ENCODE results near the gene TMC3. TPM values are rescaled to one million over a fixed set of nuclear protein-coding genes. Genes with fewer than 3 reads are reported as not detected.

TMC3 gene
- total RNA-seq, 1 experiment from 2014 or later, result not detected

DNA sequence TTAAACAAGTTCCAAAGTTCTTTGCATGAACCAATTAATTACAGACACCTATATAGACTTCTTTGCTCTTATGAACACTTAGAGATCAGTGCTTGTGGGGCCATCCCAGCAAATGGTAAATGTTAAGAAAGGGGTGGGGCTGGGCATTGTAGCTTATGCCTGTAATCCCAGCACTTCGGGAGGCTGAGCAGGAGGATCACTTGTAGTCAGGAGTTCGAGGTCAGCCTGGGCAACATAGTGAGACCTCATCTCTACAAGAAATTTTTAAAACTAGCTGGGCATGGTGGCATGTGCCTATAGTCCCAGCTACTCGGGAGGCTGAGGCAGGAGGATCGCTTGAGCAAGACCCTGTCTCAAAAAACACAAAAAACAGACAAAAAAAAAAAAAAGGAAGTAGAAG, 30.6 kb downstream of the TMC3 start:
- TF ChIP-seq, protein P1, sequence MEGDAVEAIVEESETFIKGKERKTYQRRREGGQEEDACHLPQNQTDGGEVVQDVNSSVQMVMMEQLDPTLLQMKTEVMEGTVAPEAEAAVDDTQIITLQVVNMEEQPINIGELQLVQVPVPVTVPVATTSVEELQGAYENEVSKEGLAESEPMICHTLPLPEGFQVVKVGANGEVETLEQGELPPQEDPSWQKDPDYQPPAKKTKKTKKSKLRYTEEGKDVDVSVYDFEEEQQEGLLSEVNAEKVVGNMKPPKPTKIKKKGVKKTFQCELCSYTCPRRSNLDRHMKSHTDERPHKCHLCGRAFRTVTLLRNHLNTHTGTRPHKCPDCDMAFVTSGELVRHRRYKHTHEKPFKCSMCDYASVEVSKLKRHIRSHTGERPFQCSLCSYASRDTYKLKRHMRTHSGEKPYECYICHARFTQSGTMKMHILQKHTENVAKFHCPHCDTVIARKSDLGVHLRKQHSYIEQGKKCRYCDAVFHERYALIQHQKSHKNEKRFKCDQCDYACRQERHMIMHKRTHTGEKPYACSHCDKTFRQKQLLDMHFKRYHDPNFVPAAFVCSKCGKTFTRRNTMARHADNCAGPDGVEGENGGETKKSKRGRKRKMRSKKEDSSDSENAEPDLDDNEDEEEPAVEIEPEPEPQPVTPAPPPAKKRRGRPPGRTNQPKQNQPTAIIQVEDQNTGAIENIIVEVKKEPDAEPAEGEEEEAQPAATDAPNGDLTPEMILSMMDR (IDR thresholded peaks at IDR 0.05; ENCODE audit: unreplicated experiment), result no peak
- no peak for DNase-seq
- peaks cover 78% of the 10 kb centered on the region for H3K27me3 Mint-ChIP-seq (ENCODE audit: unreplicated experiment)
- no peaks in the 10 kb centered on the region for H3K36me3 Mint-ChIP-seq (ENCODE audit: insufficient read depth, unreplicated experiment)
- no peak overlapping the region for H3K27ac Mint-ChIP-seq (ENCODE audit: unreplicated experiment)
- H3K4me3 Mint-ChIP-seq (ENCODE audit: low read depth, unreplicated experiment), result no peak overlapping the region
- peaks cover 4% of the 10 kb centered on the region for H3K9me3 Mint-ChIP-seq (ENCODE audit: low read depth, unreplicated experiment)
- CTCF ChIA-PET, result no interaction called here
- intact Hi-C loops (cut with micrococcal nuclease; ENCODE audit: unreplicated experiment), result no loop called here
- BruUV-seq (replicated peaks), result no TSS peak
- no peaks in the 10 kb centered on the region for H3K4me1 Mint-ChIP-seq (ENCODE audit: low read depth, unreplicated experiment)

DNA sequence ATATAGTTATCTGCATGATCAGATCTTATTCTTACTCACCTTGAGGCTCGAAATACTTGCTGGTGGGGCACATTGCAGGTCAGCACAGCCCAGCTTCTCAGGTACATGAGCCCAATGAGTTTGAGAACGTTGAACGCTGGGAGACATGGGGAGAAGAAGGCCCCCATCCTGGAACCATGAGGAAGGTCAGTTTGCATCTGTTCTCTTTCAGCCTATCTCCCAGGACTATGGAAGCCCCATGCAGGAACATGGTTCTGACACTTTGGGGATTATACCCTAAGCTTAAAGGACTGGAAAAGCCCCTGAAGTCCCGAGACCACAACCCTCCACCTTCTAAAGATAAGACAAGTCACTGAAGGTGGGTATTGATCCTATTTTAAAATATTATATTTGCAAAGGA, 32.7 kb downstream of the TMC3 start:
- CTCF ChIA-PET, result no interaction called here
- no peaks in the 10 kb centered on the region for H3K36me3 Mint-ChIP-seq (ENCODE audit: insufficient read depth, unreplicated experiment)
- H3K9me3 Mint-ChIP-seq (ENCODE audit: low read depth, unreplicated experiment), result peaks cover 4% of the 10 kb centered on the region
- H3K4me3 Mint-ChIP-seq (ENCODE audit: low read depth, unreplicated experiment), result no peak overlapping the region
- H3K4me1 Mint-ChIP-seq (ENCODE audit: low read depth, unreplicated experiment), result no peaks in the 10 kb centered on the region
- TF ChIP-seq, protein P1 (IDR thresholded peaks at IDR 0.05; ENCODE audit: unreplicated experiment), result no peak
- intact Hi-C loops (cut with micrococcal nuclease; ENCODE audit: unreplicated experiment), result no loop called here
- no peak for DNase-seq
- H3K27me3 Mint-ChIP-seq (ENCODE audit: unreplicated experiment), result peaks cover 74% of the 10 kb centered on the region
- BruUV-seq (replicated peaks), result no TSS peak
- no peak overlapping the region for H3K27ac Mint-ChIP-seq (ENCODE audit: unreplicated experiment)

DNA sequence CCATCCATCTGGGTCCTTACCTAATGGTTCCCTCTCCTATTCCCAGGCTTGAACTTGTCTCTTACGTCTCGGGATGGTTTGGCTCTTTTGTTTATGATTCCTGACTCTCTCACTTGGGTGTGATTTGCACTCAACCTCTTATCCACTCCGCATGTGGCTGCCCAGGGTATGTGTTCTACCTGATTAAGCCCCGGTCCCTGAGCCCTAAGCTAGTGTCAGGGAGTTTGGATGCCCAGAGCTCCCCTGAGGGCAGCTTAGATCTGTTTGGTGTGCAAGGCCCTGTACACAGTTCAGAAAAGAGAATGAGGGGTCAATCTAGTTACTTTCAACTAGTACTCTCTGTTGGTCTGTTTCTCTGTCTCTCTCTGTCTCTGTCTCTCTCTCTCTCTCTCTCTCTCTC, 34.2 kb downstream of the TMC3 start:
- Mint-ChIP-seq H3K4me1 (ENCODE audit: low read depth, unreplicated experiment) (no peaks in the 10 kb centered on the region), H3K27ac (ENCODE audit: unreplicated experiment) (no peak overlapping the region), H3K4me3 (ENCODE audit: low read depth, unreplicated experiment) (no peak overlapping the region), H3K9me3 (ENCODE audit: low read depth, unreplicated experiment) (peaks cover 4% of the 10 kb centered on the region), H3K36me3 (ENCODE audit: insufficient read depth, unreplicated experiment) (no peaks in the 10 kb centered on the region), H3K27me3 (ENCODE audit: unreplicated experiment) (peaks cover 63% of the 10 kb centered on the region)
- TF ChIP-seq, protein P1 (IDR thresholded peaks at IDR 0.05; ENCODE audit: unreplicated experiment), result no peak
- CTCF ChIA-PET, result no interaction called here
- DNase-seq, result no peak
- intact Hi-C loops (cut with micrococcal nuclease; ENCODE audit: unreplicated experiment), result no loop called here
- BruUV-seq (replicated peaks), result no TSS peak

DNA sequence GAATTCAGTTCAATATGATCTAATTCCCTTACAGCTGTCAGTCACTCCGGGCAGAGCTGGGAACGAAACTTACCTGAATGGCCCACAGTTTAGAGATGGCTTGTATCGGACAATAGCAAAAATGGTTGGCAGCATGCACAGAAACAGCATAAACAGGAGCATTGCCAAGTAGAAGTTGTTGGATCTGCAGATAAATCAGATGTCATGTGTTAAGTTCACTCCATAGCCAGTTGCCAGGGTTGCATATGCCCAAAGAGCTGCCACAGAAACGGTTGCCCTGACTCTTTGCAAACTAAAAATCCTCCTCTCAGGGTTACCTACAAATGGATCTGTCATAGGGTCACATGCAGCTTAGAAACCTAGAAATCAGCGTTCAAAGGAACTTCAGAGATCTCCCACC, 34.7 kb downstream of the TMC3 start:
- Mint-ChIP-seq H3K27me3 (ENCODE audit: unreplicated experiment) (peaks cover 58% of the 10 kb centered on the region), H3K27ac (ENCODE audit: unreplicated experiment) (no peak overlapping the region), H3K4me1 (ENCODE audit: low read depth, unreplicated experiment) (no peaks in the 10 kb centered on the region), H3K36me3 (ENCODE audit: insufficient read depth, unreplicated experiment) (no peaks in the 10 kb centered on the region), H3K4me3 (ENCODE audit: low read depth, unreplicated experiment) (no peak overlapping the region), H3K9me3 (ENCODE audit: low read depth, unreplicated experiment) (peaks cover 4% of the 10 kb centered on the region)
- no peak for DNase-seq
- intact Hi-C loops (cut with micrococcal nuclease; ENCODE audit: unreplicated experiment), result no loop called here
- CTCF ChIA-PET, result no interaction called here
- no TSS peak for BruUV-seq (replicated peaks)
- TF ChIP-seq, protein P1 (IDR thresholded peaks at IDR 0.05; ENCODE audit: unreplicated experiment), result no peak

All from Calu3 (cell line).